Neuron (in vitro differentiated cells): ENCODE measurements around the gene ZBTB12.
A peak's percentile ranks its signal among the peaks of the same experiment; 100 is the strongest.
"Not testable (repeated sequence)": the region's sequence is repeated elsewhere in the genome, so short reads cannot be mapped to it uniquely, and the experiment has no call there.

ENCODE experiments used
- H2AFZ ChIP-seq: one replicate; pipeline ENCODE4 v1.6.1; 2013; ENCODE audit warnings: low read depth, mild to moderate bottlenecking, inconsistent platforms, low read length, moderate library complexity
- H3K27me3 ChIP-seq: one replicate; pipeline ENCODE4 v1.6.1; 2013; ENCODE audit warnings: low read length; ENCODE audit not compliant: insufficient read depth
- H3K36me3 ChIP-seq: one replicate; pipeline ENCODE4 v1.6.1; 2013; ENCODE audit warnings: low read length; ENCODE audit not compliant: insufficient read depth
- H3K4me1 ChIP-seq: one replicate; pipeline ENCODE4 v1.6.1; 2013; ENCODE audit warnings: low read length; ENCODE audit not compliant: insufficient read depth
- H3K4me3 ChIP-seq: 2 replicates; pipeline ENCODE4 v1.5.1; 2013; ENCODE audit warnings: mild to moderate bottlenecking, low read length, moderate library complexity
- H3K9me3 ChIP-seq: one replicate; pipeline ENCODE4 v1.6.1; 2013; ENCODE audit warnings: low read length

Gene ZBTB12

DNA sequence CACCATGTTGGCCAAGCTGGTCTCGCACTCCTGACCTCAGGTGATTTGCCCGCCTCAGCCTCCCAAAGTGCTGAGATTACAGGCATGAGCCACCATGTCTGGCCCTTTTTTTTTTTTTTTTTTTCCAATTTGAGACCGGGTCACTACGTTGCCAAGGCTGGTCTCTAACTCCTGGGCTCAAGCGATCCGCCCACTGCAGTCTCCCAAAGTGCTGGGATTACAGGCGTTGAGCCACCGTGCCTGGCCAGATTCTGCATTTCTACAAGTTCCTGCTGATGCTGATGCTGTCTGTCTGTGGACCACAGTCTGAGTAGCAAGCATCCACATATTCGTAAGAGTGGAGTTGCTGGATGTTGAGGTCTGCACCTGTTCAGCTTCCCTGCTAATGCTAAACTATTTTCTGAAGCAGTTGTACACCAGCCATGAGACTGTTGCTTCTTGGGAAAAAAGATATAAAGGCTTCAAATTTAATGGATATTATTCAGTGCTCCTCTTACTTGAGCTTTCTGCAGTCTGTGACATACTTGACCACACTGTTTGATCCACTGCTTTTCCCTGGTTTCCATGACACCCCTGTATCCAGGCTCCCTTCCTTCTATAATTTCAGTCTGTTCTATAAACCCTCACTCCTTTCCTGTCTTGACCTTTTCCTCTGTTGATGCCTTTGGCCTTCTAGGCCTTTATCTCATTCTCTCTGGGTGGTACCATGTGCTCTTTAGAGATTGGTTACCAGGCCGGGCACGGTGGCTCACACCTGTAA lies 10.1 kb upstream of the ZBTB12 start:
- H3K36me3 ChIP-seq: no peaks in the 10 kb centered on the region
- no peaks in the 10 kb centered on the region for H3K27me3 ChIP-seq
- H3K9me3 ChIP-seq: peaks cover 3% of the 10 kb centered on the region
- peaks cover 3% of the 10 kb centered on the region for H3K4me1 ChIP-seq
- H2AFZ ChIP-seq: no peak overlapping the region
- no peak overlapping the region for H3K4me3 ChIP-seq

DNA sequence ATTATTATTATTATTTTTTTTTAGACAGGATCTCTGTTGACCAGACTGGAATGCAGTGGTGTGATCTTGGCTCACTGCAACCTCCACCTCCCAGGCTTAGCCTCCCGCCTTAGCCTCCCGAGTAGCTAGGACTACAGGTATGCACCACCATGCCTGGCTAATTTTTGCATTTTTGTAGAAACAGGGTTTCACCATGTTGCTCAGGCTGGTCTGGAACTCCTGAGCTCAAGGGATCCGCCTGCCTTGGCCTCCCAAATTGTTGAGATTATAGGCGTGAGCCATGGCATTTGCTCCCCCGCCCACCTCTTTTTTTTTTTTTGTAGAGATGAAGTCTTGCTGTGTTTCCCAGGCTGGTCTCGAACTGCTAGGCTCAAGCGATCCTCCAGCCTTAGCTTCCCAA lies 7.4 kb upstream of the ZBTB12 start:
- not testable (repeated sequence) for H3K36me3 ChIP-seq

DNA sequence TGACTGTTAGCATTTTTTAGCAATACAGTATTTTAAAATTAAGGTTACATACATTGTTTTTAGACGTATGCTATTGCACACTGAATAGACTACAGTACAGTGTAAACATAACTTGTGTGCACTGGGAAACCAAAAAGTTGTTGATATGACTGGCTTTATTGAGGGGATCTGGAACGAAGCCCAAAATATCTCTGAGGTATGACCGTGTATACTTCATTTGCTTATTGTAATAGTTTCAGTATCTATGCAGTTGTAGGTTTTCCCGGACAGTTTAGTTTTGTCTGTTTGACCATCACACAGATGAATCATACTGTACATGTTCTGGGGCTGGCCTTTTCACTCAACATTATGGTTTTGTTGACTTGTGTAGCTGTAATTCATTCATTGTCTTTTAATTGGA lies 6.9 kb upstream of the ZBTB12 start:
- peaks cover 3% of the 10 kb centered on the region for H3K4me1 ChIP-seq

More for the DNA sequence above, 7.4 kb upstream of the ZBTB12 start:
- not testable (repeated sequence) for H3K27me3 ChIP-seq, H2AFZ ChIP-seq, H3K4me1 ChIP-seq, H3K9me3 ChIP-seq, H3K4me3 ChIP-seq

DNA sequence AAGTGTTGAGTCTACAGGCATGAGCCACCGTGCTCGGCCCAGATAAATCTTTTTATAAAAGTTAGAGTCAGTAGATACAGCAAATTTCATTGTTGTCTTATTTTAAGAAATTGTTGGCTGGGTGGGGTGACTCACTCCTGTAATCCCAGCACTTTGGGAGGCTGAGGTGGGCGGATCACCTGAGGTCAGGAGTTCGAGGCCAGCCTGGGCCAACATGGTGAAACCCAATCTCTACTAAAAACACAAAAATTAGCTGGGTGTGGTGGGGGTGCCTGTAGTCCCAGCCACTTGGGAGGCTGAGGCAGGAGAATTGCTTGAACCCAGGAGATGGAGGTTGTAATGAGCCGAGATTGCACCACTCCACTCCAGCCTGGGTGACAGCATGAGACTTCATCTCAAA lies 6.4 kb upstream of the ZBTB12 start:
- not testable (repeated sequence) for H3K4me1 ChIP-seq, H3K36me3 ChIP-seq, H3K4me3 ChIP-seq, H3K27me3 ChIP-seq, H2AFZ ChIP-seq, H3K9me3 ChIP-seq

More for the DNA sequence above, 6.9 kb upstream of the ZBTB12 start:
- H3K4me3 ChIP-seq: no peak overlapping the region
- no peak overlapping the region for H2AFZ ChIP-seq
- H3K27me3 ChIP-seq: no peaks in the 10 kb centered on the region
- no peaks in the 10 kb centered on the region for H3K9me3 ChIP-seq
- no peaks in the 10 kb centered on the region for H3K36me3 ChIP-seq

DNA sequence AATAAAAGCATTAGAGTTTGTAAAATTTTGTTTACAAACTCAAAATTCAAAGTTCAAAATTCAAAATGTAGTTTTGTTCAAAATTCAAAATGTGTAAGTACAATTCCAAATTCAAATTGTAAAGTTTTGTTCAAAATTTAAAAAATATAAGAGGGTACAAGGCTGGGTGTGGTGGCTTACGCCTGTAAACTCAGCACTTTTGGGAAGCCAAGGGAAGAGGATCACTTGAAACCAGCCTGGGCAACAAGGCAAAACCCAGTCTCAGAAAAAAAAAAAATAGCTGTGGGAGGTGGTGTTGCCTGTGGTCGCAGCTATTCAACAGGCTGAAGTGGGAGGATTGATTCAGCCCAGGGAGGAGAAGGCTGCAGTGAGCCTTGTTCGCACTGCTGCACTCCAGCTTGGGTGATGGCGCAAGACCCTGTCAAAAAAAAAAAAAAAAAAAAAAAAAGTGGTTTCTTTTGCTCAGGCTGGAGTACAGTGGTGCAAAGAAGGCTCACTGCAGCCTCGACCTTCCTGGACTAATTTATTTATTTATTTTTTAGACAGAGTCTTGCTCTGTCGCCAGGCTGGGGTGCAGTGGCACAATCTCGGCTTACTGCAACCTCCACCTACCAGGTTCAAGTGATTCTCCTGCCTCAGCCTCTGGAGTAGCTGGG lies 5.4 kb upstream of the ZBTB12 start:
- Histone ChIP-seq H3K4me3 (no peak overlapping the region), H2AFZ (no peak overlapping the region), H3K9me3 (no peaks in the 10 kb centered on the region), H3K27me3 (no peaks in the 10 kb centered on the region), H3K36me3 (no peaks in the 10 kb centered on the region), H3K4me1 (peaks cover 9% of the 10 kb centered on the region)

DNA sequence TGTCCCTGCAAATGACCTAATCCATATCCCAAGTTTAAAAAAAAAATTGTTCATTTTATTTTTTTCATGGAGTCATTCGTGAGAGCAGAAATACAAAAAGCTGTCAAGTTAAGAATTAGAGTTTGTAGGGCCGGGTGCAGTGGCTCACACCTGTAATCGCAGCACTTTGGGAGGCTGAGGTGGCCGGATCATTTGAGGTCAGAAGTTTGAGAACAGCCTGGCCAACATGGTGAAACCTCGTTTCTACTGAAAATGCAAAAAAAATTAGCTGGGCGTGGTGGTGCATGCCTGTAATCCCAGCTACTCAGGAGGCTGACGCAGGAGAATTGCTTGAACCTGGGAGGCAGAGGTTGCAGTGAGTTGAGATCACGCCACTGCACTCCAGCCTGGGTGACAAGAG lies 4.8 kb upstream of the ZBTB12 start:
- H3K9me3 ChIP-seq, H3K4me3 ChIP-seq, H3K36me3 ChIP-seq, H3K4me1 ChIP-seq, H2AFZ ChIP-seq, H3K27me3 ChIP-seq: not testable (repeated sequence)

DNA sequence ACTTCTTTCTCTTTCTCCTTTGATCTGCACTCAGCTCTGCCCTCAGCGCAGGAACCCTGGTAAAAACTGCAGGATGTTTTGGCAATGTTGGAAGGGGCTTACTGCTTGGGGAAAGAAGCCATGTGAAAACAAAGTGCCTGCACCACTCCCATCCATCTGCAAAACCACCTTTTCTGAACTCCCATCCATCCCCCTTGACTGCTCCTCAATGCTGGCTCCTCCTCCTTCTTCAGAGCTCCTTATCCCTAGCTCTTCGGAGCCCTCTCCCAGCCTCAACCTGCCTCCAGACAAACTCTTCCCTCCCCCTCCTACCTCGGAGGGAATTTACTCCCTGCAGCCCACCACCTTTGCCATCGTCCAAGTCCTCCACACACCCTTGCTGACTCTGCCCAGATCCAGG lies 4.2 kb upstream of the ZBTB12 start:
- no peaks in the 10 kb centered on the region for H3K27me3 ChIP-seq
- H3K9me3 ChIP-seq: no peaks in the 10 kb centered on the region
- no peak overlapping the region for H3K4me3 ChIP-seq
- no peak overlapping the region for H2AFZ ChIP-seq
- H3K36me3 ChIP-seq: no peaks in the 10 kb centered on the region
- H3K4me1 ChIP-seq: peaks cover 8% of the 10 kb centered on the region

DNA sequence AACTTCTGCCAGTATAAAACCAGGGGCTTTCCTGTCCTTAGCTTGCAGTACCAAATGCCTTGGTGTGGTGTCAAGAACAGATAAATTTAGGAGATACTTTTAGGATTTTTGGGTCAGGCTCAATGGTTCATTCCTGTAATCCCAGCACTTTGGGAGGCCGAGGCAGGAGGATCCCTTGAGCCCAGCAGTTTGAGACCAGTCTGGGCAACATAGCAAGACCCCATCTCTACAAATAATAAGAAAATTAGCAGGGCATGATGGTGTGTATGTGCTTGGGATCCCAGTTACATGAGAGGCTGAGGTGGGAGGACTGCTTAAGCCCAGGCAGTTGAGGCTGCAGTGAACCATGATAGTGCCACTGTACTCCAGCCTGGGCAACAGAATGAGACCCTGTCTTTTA lies 3.2 kb upstream of the ZBTB12 start:
- Histone ChIP-seq H3K36me3 (no peaks in the 10 kb centered on the region), H2AFZ (no peak overlapping the region), H3K4me1 (peaks cover 13% of the 10 kb centered on the region), H3K9me3 (no peaks in the 10 kb centered on the region), H3K4me3 (no peak overlapping the region), H3K27me3 (no peaks in the 10 kb centered on the region)

DNA sequence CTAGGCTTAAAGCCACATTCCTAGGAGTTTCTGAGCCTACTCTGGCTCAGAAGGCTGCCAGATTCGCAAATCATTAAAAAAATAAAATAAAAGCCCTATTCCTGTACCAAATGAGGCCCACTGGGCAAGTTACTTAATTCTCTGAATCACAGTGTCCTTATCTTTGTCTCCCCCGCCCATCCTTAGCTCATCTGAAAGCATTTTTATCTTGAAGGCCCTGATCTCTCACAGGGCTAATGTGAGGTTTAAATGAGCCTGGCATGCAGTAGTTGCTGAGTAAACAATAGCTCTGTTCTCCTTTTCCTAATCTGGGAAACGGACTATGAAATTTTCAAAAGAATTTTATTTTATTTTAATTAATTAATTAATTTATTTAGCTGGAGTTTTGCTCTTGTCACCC lies 2.1 kb upstream of the ZBTB12 start:
- H2AFZ ChIP-seq: no peak overlapping the region
- H3K4me1 ChIP-seq: peaks cover 20% of the 10 kb centered on the region
- no peaks in the 10 kb centered on the region for H3K27me3 ChIP-seq
- H3K9me3 ChIP-seq: no peaks in the 10 kb centered on the region
- no peak overlapping the region for H3K4me3 ChIP-seq
- H3K36me3 ChIP-seq: peaks cover 4% of the 10 kb centered on the region

DNA sequence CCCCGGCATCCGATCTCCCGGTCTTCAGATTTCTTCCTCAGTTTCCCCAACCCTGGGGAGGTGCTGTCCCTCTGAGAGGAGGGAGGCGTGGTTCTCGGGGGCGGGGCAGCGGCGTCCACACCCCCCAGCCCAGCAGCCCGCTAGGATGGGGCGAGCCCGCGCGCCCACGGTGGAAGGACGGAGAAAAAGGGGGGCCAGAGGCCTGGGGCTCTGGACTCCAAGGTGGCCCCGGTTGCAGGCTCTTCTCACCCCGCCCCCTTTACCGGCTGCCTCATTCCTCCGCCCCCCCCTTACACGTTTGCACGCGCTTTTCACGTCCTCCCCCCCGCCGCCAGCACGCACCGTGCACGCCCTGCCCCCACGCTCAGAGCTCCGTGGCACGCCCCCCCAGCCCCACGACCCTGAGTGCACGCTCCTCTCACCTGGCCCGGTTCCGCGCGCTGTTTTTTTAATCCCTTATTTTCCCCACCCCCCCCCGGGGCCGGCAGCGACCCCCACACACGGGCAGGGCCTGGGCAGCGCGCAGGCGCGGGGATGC lies 402 bp downstream of the ZBTB12 start:
- H3K4me3 ChIP-seq: peak overlapping the region; percentile 85
- no peaks in the 10 kb centered on the region for H3K27me3 ChIP-seq
- no peak overlapping the region for H2AFZ ChIP-seq
- H3K9me3 ChIP-seq: no peaks in the 10 kb centered on the region
- peaks cover 31% of the 10 kb centered on the region for H3K4me1 ChIP-seq
- peaks cover 4% of the 10 kb centered on the region for H3K36me3 ChIP-seq

DNA sequence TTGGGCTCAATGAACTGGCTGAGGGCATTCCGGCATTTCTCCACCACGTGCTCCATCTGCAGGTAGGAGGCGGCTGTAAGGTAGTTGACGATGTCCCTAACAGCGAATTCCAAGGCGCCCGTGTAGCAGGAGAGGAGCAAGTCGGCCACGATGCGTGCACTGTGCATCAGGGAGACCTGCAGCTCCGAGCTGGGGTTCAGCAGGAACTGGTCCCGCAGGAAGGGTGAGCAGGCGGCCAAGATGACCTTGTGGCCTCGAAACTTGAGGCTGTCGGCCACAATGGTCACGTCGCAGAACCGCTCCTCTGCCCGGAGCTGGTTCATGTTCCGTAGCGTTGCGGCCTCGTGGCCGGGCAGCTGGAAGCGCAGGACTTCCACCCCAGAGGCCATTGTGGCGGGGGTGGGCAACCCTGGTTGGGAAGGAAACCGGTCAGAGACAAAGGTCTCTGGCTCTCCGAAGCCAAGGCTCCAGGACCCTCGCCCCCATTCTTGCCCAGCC lies 920 bp downstream of the ZBTB12 start:
- Histone ChIP-seq H2AFZ (no peak overlapping the region), H3K4me3 (peak overlapping the region; percentile 85), H3K27me3 (no peaks in the 10 kb centered on the region), H3K9me3 (no peaks in the 10 kb centered on the region), H3K4me1 (peaks cover 37% of the 10 kb centered on the region), H3K36me3 (peaks cover 8% of the 10 kb centered on the region)

DNA sequence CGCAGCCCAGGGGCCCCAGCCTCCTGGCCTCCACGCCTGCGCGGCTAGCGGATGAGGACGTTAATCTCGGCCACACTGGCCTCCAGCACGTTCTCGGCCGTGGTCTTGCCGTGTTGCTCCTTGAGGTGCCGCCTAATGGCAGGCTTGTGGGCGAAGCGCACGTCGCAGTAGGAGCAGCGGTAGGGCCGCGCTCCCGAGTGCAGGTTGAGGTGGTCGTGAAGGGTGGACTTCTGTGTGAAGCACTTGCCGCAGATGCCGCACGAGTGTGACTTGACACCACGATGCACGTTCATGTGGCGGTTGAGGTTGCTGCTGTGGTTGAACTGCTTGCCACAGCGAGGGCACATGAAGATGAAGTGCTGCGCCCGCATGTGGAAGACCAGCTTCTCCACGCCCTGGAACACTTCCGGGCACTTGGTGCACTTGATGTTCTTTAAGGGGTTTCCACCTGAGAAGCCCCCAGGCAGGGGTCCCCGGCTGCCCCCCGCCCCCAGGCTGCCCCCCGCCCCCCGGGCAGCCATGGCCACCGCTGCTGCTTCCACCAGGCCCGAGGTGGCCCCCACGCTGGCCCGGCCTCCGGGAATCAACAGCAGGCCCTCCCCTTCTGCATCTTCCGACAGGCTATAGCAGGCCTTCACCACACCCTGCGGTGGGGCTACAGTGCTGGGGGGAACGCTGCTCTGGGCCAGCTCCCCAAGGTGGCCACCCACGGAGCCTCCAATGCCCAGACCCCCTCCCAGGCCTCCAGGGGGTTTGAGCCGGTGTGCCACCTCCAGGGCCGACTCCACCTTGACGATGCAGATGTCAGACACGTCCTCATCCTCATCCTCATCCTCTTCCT lies 1.8 kb downstream of the ZBTB12 start:
- Histone ChIP-seq H3K4me1 (peaks cover 38% of the 10 kb centered on the region), H2AFZ (no peak overlapping the region), H3K36me3 (peaks cover 16% of the 10 kb centered on the region), H3K9me3 (no peaks in the 10 kb centered on the region), H3K27me3 (no peaks in the 10 kb centered on the region), H3K4me3 (no peak overlapping the region)

DNA sequence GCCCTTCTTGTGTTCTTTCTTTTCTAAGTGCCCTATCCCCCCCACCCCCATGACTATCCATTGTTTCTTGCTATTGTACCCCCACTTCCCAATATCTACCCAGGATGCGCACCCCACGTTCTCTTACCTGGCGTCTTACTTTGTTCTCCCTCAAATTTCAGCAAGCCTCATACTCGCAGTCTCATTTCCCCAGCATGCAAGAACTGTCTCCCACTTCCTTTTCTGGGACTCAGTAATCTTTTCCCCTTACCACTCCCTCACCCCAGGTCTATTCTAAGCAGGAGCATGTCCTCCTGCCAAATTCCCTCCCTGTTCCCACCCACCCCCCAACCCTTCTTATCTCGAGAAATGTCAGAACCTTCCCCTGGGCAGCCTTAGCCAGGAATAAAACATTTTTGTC lies 2.7 kb downstream of the ZBTB12 start:
- Histone ChIP-seq H2AFZ (no peak overlapping the region), H3K4me1 (peaks cover 38% of the 10 kb centered on the region), H3K36me3 (peaks cover 25% of the 10 kb centered on the region), H3K27me3 (no peaks in the 10 kb centered on the region), H3K4me3 (no peak overlapping the region), H3K9me3 (no peaks in the 10 kb centered on the region)
